ENCODE results near the gene REPS1.

GRCh38 chr6:138907167-138907566, 80.9 kb downstream of the REPS1 start:
- TF ChIP-seq CTCF (IDR thresholded peaks at IDR 0.05) = no peak
- TF ChIP-seq, protein P1, sequence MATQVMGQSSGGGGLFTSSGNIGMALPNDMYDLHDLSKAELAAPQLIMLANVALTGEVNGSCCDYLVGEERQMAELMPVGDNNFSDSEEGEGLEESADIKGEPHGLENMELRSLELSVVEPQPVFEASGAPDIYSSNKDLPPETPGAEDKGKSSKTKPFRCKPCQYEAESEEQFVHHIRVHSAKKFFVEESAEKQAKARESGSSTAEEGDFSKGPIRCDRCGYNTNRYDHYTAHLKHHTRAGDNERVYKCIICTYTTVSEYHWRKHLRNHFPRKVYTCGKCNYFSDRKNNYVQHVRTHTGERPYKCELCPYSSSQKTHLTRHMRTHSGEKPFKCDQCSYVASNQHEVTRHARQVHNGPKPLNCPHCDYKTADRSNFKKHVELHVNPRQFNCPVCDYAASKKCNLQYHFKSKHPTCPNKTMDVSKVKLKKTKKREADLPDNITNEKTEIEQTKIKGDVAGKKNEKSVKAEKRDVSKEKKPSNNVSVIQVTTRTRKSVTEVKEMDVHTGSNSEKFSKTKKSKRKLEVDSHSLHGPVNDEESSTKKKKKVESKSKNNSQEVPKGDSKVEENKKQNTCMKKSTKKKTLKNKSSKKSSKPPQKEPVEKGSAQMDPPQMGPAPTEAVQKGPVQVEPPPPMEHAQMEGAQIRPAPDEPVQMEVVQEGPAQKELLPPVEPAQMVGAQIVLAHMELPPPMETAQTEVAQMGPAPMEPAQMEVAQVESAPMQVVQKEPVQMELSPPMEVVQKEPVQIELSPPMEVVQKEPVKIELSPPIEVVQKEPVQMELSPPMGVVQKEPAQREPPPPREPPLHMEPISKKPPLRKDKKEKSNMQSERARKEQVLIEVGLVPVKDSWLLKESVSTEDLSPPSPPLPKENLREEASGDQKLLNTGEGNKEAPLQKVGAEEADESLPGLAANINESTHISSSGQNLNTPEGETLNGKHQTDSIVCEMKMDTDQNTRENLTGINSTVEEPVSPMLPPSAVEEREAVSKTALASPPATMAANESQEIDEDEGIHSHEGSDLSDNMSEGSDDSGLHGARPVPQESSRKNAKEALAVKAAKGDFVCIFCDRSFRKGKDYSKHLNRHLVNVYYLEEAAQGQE (IDR thresholded peaks at IDR 0.05; ENCODE audit: insufficient read depth in 1 of 2, low read depth in 2 of 2, low read length in 1 of 2) = no peak
- TF ChIP-seq POLR2AphosphoS5 (IDR thresholded peaks at IDR 0.05; ENCODE audit: low read depth, low read length) = no peak

Data from Panc1 (cell line).